ENCODE data around the gene AKIRIN2.
"Not testable (repeated sequence)": the region's sequence is repeated elsewhere in the genome, so short reads cannot be mapped to it uniquely, and the experiment has no call there.

The AKIRIN2 gene

GRCh38 chr6:87714093-87714842, 12.2 kb upstream of the AKIRIN2 start:
- Histone ChIP-seq H3K9ac (ENCODE audit: low read depth, low read length, poor library complexity) (no peak overlapping the region), H2AFZ (ENCODE audit: low read length) (no peak overlapping the region), H3K9me3 (replicated peaks in 1 of 2; ENCODE audit: control insufficient read depth in 2 of 2, insufficient read depth in 1 of 2, low read depth in 1 of 2, low read length in 2 of 2) (no peaks in the 10 kb centered on the region), H3K27me3 (ENCODE audit: control insufficient read depth in 3 of 3, insufficient read depth in 3 of 3, low read depth in 1 of 3, low read length in 3 of 3) (no peaks in the 10 kb centered on the region), H2AK5ac (ENCODE audit: low read depth, low read length) (no peak overlapping the region), H3K4me3 (ENCODE audit: low read length in 2 of 2) (no peak overlapping the region), H3K79me1 (ENCODE audit: low read depth, low read length) (no peaks in the 10 kb centered on the region), H3K36me3 (replicated peaks in 1 of 2; ENCODE audit: control insufficient read depth in 2 of 2, insufficient read depth in 2 of 2, low read length in 2 of 2) (no peaks in the 10 kb centered on the region), H4K8ac (ENCODE audit: low read depth, low read length) (no peak overlapping the region), H3K4me1 (ENCODE audit: control insufficient read depth in 2 of 2, insufficient read depth in 1 of 2, low read depth in 1 of 2, low read length in 2 of 2) (peaks cover 0 to 2% of the 10 kb centered on the region in 2 donors), H2BK5ac (ENCODE audit: low read length) (no peak overlapping the region), H3K14ac (ENCODE audit: low read length) (no peak overlapping the region), H2BK120ac (ENCODE audit: low read depth, low read length) (no peak overlapping the region), H2BK12ac (ENCODE audit: low read length) (no peak overlapping the region), H3K27ac (replicated peaks; ENCODE audit: low read length) (no peak overlapping the region), H4K91ac (ENCODE audit: low read depth, low read length, poor library complexity) (no peak overlapping the region), H2BK15ac (ENCODE audit: low read length) (no peak overlapping the region), H3K23ac (ENCODE audit: low read depth, low read length, poor library complexity) (no peak overlapping the region), H3K4me2 (ENCODE audit: insufficient read depth, low read length, poor library complexity, severe bottlenecking) (no peak overlapping the region), H3K4ac (ENCODE audit: low read length) (no peak overlapping the region), H3K18ac (ENCODE audit: low read length) (no peak overlapping the region)
- no peak for DNase-seq (ENCODE audit: low spot score)
- no CpG with 5 or more reads among the region's 2 CpGs for WGBS, 2 donors (ENCODE audit: extremely low coverage in 2 of 2, insufficient read length in 2 of 2, insufficient replicate concordance in 1 of 2)

GRCh38 chr6:87712713-87713112, 10.7 kb upstream of the AKIRIN2 start:
- H2BK5ac ChIP-seq (ENCODE audit: low read length); DNase-seq (ENCODE audit: low spot score); H3K4me1 ChIP-seq (ENCODE audit: control insufficient read depth in 2 of 2, insufficient read depth in 1 of 2, low read depth in 1 of 2, low read length in 2 of 2); H3K27me3 ChIP-seq (ENCODE audit: control insufficient read depth in 3 of 3, insufficient read depth in 3 of 3, low read depth in 1 of 3, low read length in 3 of 3); H3K9me3 ChIP-seq (replicated peaks in 1 of 2; ENCODE audit: control insufficient read depth in 2 of 2, insufficient read depth in 1 of 2, low read depth in 1 of 2, low read length in 2 of 2); H3K9ac ChIP-seq (ENCODE audit: low read depth, low read length, poor library complexity); H3K23ac ChIP-seq (ENCODE audit: low read depth, low read length, poor library complexity); H3K4me2 ChIP-seq (ENCODE audit: insufficient read depth, low read length, poor library complexity, severe bottlenecking); H3K14ac ChIP-seq (ENCODE audit: low read length); H4K91ac ChIP-seq (ENCODE audit: low read depth, low read length, poor library complexity); H2AFZ ChIP-seq (ENCODE audit: low read length); H3K27ac ChIP-seq (replicated peaks; ENCODE audit: low read length); H3K36me3 ChIP-seq (replicated peaks in 1 of 2; ENCODE audit: control insufficient read depth in 2 of 2, insufficient read depth in 2 of 2, low read length in 2 of 2); H2AK5ac ChIP-seq (ENCODE audit: low read depth, low read length); H3K18ac ChIP-seq (ENCODE audit: low read length); H4K8ac ChIP-seq (ENCODE audit: low read depth, low read length); H2BK12ac ChIP-seq (ENCODE audit: low read length); H3K4me3 ChIP-seq (ENCODE audit: low read length in 2 of 2); H3K79me1 ChIP-seq (ENCODE audit: low read depth, low read length); H2BK120ac ChIP-seq (ENCODE audit: low read depth, low read length); H3K4ac ChIP-seq (ENCODE audit: low read length); H2BK15ac ChIP-seq (ENCODE audit: low read length): not testable (repeated sequence)
- no CpG with 5 or more reads among the region's 3 CpGs for WGBS, 2 donors (ENCODE audit: extremely low coverage in 2 of 2, insufficient read length in 2 of 2, insufficient replicate concordance in 1 of 2)

GRCh38 chr6:87710090-87710489, 8.1 kb upstream of the AKIRIN2 start:
- Histone ChIP-seq H3K27ac (replicated peaks; ENCODE audit: low read length) (no peak overlapping the region), H3K9ac (ENCODE audit: low read depth, low read length, poor library complexity) (no peak overlapping the region), H4K8ac (ENCODE audit: low read depth, low read length) (no peak overlapping the region), H2AFZ (ENCODE audit: low read length) (no peak overlapping the region), H3K4me3 (ENCODE audit: low read length in 2 of 2) (no peak overlapping the region), H2BK5ac (ENCODE audit: low read length) (no peak overlapping the region), H2BK120ac (ENCODE audit: low read depth, low read length) (no peak overlapping the region), H3K79me1 (ENCODE audit: low read depth, low read length) (no peaks in the 10 kb centered on the region), H3K4ac (ENCODE audit: low read length) (no peak overlapping the region), H4K91ac (ENCODE audit: low read depth, low read length, poor library complexity) (no peak overlapping the region), H3K27me3 (ENCODE audit: control insufficient read depth in 3 of 3, insufficient read depth in 3 of 3, low read depth in 1 of 3, low read length in 3 of 3) (no peaks in the 10 kb centered on the region), H3K9me3 (replicated peaks in 1 of 2; ENCODE audit: control insufficient read depth in 2 of 2, insufficient read depth in 1 of 2, low read depth in 1 of 2, low read length in 2 of 2) (no peaks in the 10 kb centered on the region), H3K36me3 (replicated peaks in 1 of 2; ENCODE audit: control insufficient read depth in 2 of 2, insufficient read depth in 2 of 2, low read length in 2 of 2) (no peaks in the 10 kb centered on the region), H3K14ac (ENCODE audit: low read length) (no peak overlapping the region), H3K18ac (ENCODE audit: low read length) (no peak overlapping the region), H3K23ac (ENCODE audit: low read depth, low read length, poor library complexity) (no peak overlapping the region), H2BK15ac (ENCODE audit: low read length) (no peak overlapping the region), H2BK12ac (ENCODE audit: low read length) (no peak overlapping the region), H3K4me1 (ENCODE audit: control insufficient read depth in 2 of 2, insufficient read depth in 1 of 2, low read depth in 1 of 2, low read length in 2 of 2) (peaks cover 0 to 2% of the 10 kb centered on the region in 2 donors), H2AK5ac (ENCODE audit: low read depth, low read length) (no peak overlapping the region), H3K4me2 (ENCODE audit: insufficient read depth, low read length, poor library complexity, severe bottlenecking) (no peak overlapping the region)
- no peak for DNase-seq (ENCODE audit: low spot score)
- WGBS, 2 donors (ENCODE audit: extremely low coverage in 2 of 2, insufficient read length in 2 of 2, insufficient replicate concordance in 1 of 2), result no CpG with 5 or more reads among the region's 3 CpGs

GRCh38 chr6:87708581-87709427, 6.8 kb upstream of the AKIRIN2 start:
- H4K8ac ChIP-seq (ENCODE audit: low read depth, low read length); H3K14ac ChIP-seq (ENCODE audit: low read length); H3K9me3 ChIP-seq (replicated peaks in 1 of 2; ENCODE audit: control insufficient read depth in 2 of 2, insufficient read depth in 1 of 2, low read depth in 1 of 2, low read length in 2 of 2); H3K27me3 ChIP-seq (ENCODE audit: control insufficient read depth in 3 of 3, insufficient read depth in 3 of 3, low read depth in 1 of 3, low read length in 3 of 3); H2BK120ac ChIP-seq (ENCODE audit: low read depth, low read length); H3K9ac ChIP-seq (ENCODE audit: low read depth, low read length, poor library complexity); H2AK5ac ChIP-seq (ENCODE audit: low read depth, low read length); H2BK12ac ChIP-seq (ENCODE audit: low read length); H3K23ac ChIP-seq (ENCODE audit: low read depth, low read length, poor library complexity); H3K4me1 ChIP-seq (ENCODE audit: control insufficient read depth in 2 of 2, insufficient read depth in 1 of 2, low read depth in 1 of 2, low read length in 2 of 2); DNase-seq (ENCODE audit: low spot score); H2BK15ac ChIP-seq (ENCODE audit: low read length); H3K79me1 ChIP-seq (ENCODE audit: low read depth, low read length); H3K4ac ChIP-seq (ENCODE audit: low read length); H3K4me2 ChIP-seq (ENCODE audit: insufficient read depth, low read length, poor library complexity, severe bottlenecking); H2AFZ ChIP-seq (ENCODE audit: low read length); H4K91ac ChIP-seq (ENCODE audit: low read depth, low read length, poor library complexity); H3K4me3 ChIP-seq (ENCODE audit: low read length in 2 of 2); H3K27ac ChIP-seq (replicated peaks; ENCODE audit: low read length); H3K18ac ChIP-seq (ENCODE audit: low read length); H3K36me3 ChIP-seq (replicated peaks in 1 of 2; ENCODE audit: control insufficient read depth in 2 of 2, insufficient read depth in 2 of 2, low read length in 2 of 2); H2BK5ac ChIP-seq (ENCODE audit: low read length): not testable (repeated sequence)
- WGBS, 2 donors (ENCODE audit: extremely low coverage in 2 of 2, insufficient read length in 2 of 2, insufficient replicate concordance in 1 of 2), result no CpG with 5 or more reads among the region's 7 CpGs
